SK-N-SH (cell line): ENCODE data around the gene MAMDC4. TPM values are rescaled to one million over a fixed set of nuclear protein-coding genes. Genes with fewer than 3 reads are reported as not detected.

Experiments
- CTCF ChIA-PET: fragments of 300-600, 350-600 bp; formaldehyde crosslinking; extraction: SDS; loops from one replicate; lab custom pipeline; 2021; lab: Yijun Ruan, JAX
- POLR2A ChIA-PET: fragments of 350-600 bp; sonication (Branson Sonifier 250); formaldehyde crosslinking; extraction: SDS; loops from one replicate; lab custom pipeline; 2020; ENCODE audit warnings: antibody characterized with exemption, inconsistent platforms; lab: Yijun Ruan, JAX
- DNase-seq: peaks from one replicate; pipeline ENCODE4 v3.0.0; 2012
- H2AFZ ChIP-seq: fragments of 200-600 bp; sonication (generic); 2 replicates; pipeline ENCODE4 v1.8.1; 2016; ENCODE audit warnings: antibody characterized with exemption, mild to moderate bottlenecking, low read depth
- H3F3A ChIP-seq: fragments of 200-600 bp; sonication (generic); replicated peaks from 2 replicates; pipeline ENCODE3; 2016; ENCODE audit warnings: antibody characterized with exemption, mild to moderate bottlenecking; ENCODE audit not compliant: insufficient read depth
- H3K27ac ChIP-seq, 2 experiments: fragments of 200-500 bp in 1 of 2; fragments of 200-600 bp in 1 of 2; sonication (Bioruptor generic) in 1 of 2; sonication (generic), shearing (Covaris generic) in 1 of 2; 2 replicates each; pipeline versions ENCODE4 v1.5.1 to v1.6.1; 2014 to 2016; ENCODE audit warnings: low read depth in 2 of 2, inconsistent platforms in 1 of 2, low read length in 1 of 2, mild to moderate bottlenecking in 1 of 2, mixed read lengths in 1 of 2
- H3K27me3 ChIP-seq: fragments of 200-600 bp; sonication (generic), shearing (Covaris generic); 2 replicates; pipeline ENCODE4 v1.6.1; 2016; ENCODE audit warnings: mixed run types; ENCODE audit not compliant: insufficient read depth
- H3K36me3 ChIP-seq, 2 experiments: fragments of 200-500 bp in 1 of 2; fragments of 200-600 bp in 1 of 2; sonication (Bioruptor generic) in 1 of 2; sonication (generic) in 1 of 2; replicated peaks in 1 of 2; 2 replicates each; pipeline versions ENCODE3 to v1.5.1; 2014 to 2016; ENCODE audit warnings: low read length in 1 of 2, mild to moderate bottlenecking in 1 of 2; ENCODE audit not compliant: insufficient read depth in 2 of 2, control insufficient read depth in 1 of 2
- H3K4me1 ChIP-seq, 2 experiments: fragments of 200-500 bp in 1 of 2; fragments of 200-600 bp in 1 of 2; sonication (Bioruptor generic) in 1 of 2; sonication (generic), shearing (Covaris generic) in 1 of 2; 2 replicates each; pipeline versions ENCODE4 v1.5.1 to v1.6.1; 2014 to 2016; ENCODE audit warnings: low read depth in 1 of 2, low read length in 1 of 2, mixed run types in 1 of 2; ENCODE audit not compliant: insufficient read depth in 2 of 2, control insufficient read depth in 1 of 2
- H3K4me2 ChIP-seq: fragments of 200-600 bp; sonication (generic), shearing (Covaris generic); 2 replicates; pipeline ENCODE4 v1.6.1; 2017; ENCODE audit warnings: mixed run types
- H3K4me3 ChIP-seq, 2 experiments: fragments of 200-500 bp in 1 of 2; fragments of 200-600 bp in 1 of 2; sonication (Bioruptor generic) in 1 of 2; sonication (generic), shearing (Covaris generic) in 1 of 2; 2 replicates each; pipeline versions ENCODE4 v1.5.1 to v1.8.1; 2014 to 2016; ENCODE audit warnings: low read depth in 2 of 2, inconsistent platforms in 1 of 2, low read length in 1 of 2, mild to moderate bottlenecking in 1 of 2, mixed read lengths in 1 of 2, moderate library complexity in 1 of 2
- H3K79me2 ChIP-seq: fragments of 200-600 bp; sonication (generic); 2 replicates; pipeline ENCODE4 v1.8.1; 2017; ENCODE audit warnings: mild to moderate bottlenecking; ENCODE audit not compliant: insufficient read depth
- H3K9ac ChIP-seq: fragments of 200-600 bp; sonication (generic); 2 replicates; pipeline ENCODE4 v1.6.1; 2017; ENCODE audit warnings: mixed run types
- H3K9me2 ChIP-seq: fragments of 200-600 bp; sonication (generic); 2 replicates; pipeline ENCODE4 v1.6.1; 2017; ENCODE audit warnings: mixed run types
- H3K9me3 ChIP-seq: fragments of 200-600 bp; sonication (generic); 2 replicates; pipeline ENCODE4 v1.6.1; 2017; ENCODE audit warnings: mixed run types, mild to moderate bottlenecking, moderate library complexity
- H4K20me1 ChIP-seq: fragments of 200-600 bp; sonication (generic); 2 replicates; pipeline ENCODE4 v1.6.1; 2017; ENCODE audit warnings: mild to moderate bottlenecking, mixed run types; ENCODE audit not compliant: insufficient read depth
- EZH2phosphoT487 ChIP-seq: fragments of 200-600 bp; sonication (generic); IDR thresholded peaks from 2 replicates; pipeline ENCODE4 v1.6.1; 2017; ENCODE audit warnings: low read depth, mixed run types, mild to moderate bottlenecking, antibody characterized with exemption, moderate library complexity, borderline replicate concordance
- GABPA ChIP-seq: IDR thresholded peaks from 2 replicates; pipeline ENCODE4 v1.4.0; 2012; ENCODE audit warnings: low read depth, mild to moderate bottlenecking
- MAX ChIP-seq: IDR thresholded peaks from 2 replicates; pipeline ENCODE4 v1.4.0; 2012; ENCODE audit warnings: low read depth
- NFIC ChIP-seq: IDR thresholded peaks from 2 replicates; pipeline ENCODE4 v1.4.0; 2012; ENCODE audit warnings: borderline replicate concordance
- NRF1 ChIP-seq: IDR thresholded peaks from 2 replicates; pipeline ENCODE4 v1.6.1; 2012; ENCODE audit warnings: low read depth, mild to moderate bottlenecking, low read length
- PBX3 ChIP-seq: IDR thresholded peaks from 2 replicates; pipeline ENCODE4; 2012
- RCOR1 ChIP-seq: fragments of 150-350 bp; IDR thresholded peaks from 2 replicates; pipeline ENCODE4 v1.6.1; 2017; ENCODE audit warnings: antibody characterized with exemption, low read length
- RXRA ChIP-seq: IDR thresholded peaks from 2 replicates; pipeline ENCODE4 v1.4.0; 2012; ENCODE audit warnings: low read depth, mild to moderate bottlenecking, borderline replicate concordance
- SMC3 ChIP-seq: IDR thresholded peaks from 2 replicates; pipeline ENCODE4 v1.6.1; 2012; ENCODE audit warnings: low read depth, low read length, improper control_type of control experiment
- TAF1 ChIP-seq: IDR thresholded peaks from 2 replicates; pipeline ENCODE4 v1.6.1; 2012; ENCODE audit warnings: low read depth, mild to moderate bottlenecking, low read length, moderate library complexity, borderline replicate concordance
- TCF12 ChIP-seq: IDR thresholded peaks from 2 replicates; pipeline ENCODE4 v1.4.0; 2012
- USF1 ChIP-seq: IDR thresholded peaks from 2 replicates; pipeline ENCODE4 v1.4.0; 2012; ENCODE audit warnings: low read depth, borderline replicate concordance
- WGBS: methylation state at CpG from one replicate; pipeline ENCODE4 v1.1.6; 2017; ENCODE audit warnings: low lambda C conversion rate; 5-methylcytosine and 5-hydroxymethylcytosine counted together
- polyA plus RNA-seq, 3 experiments: library from polyadenylated mRNA; depleted of rRNA; stranded (reverse); fragments of >200 nt; gene quantifications; 2 replicates each; pipeline ENCODE4 v1.2.3, GENCODE V29; 2012

MAMDC4 gene
- polyA plus RNA-seq, 1 of the 3 experiments (the other 2 are of a cell fraction) = 4.2 TPM

- no peak overlapping the region for H3K4me3 ChIP-seq
- H4K20me1 ChIP-seq = no peaks in the 10 kb centered on the region
- CTCF ChIA-PET = interaction anchor here (1.1 kb wide), 1 partner anchor 14 kb away, joined by 7 read pairs; no protein-coding TSS in a partner anchor
- TF ChIP-seq TCF12 = no peak
- no peak for TF ChIP-seq RXRA
- TF ChIP-seq NRF1 = no peak
- no peak for TF ChIP-seq TAF1
- TF ChIP-seq USF1 = no peak
- TF ChIP-seq EZH2phosphoT487 = no peak
- no peak for TF ChIP-seq PBX3
- peaks cover 7 to 30% of the 10 kb centered on the region in 2 experiments for H3K36me3 ChIP-seq
- DNase-seq = no peak
- peaks cover 4% of the 10 kb centered on the region; the same call in 1 of the 2 replicates for H3K79me2 ChIP-seq
- H3K9me2 ChIP-seq = no peaks in the 10 kb centered on the region
- peaks cover 0 to 13% of the 10 kb centered on the region in 2 experiments; a peak in 3 of 4 replicates for H3K4me1 ChIP-seq
- no peak overlapping the region for H3K9ac ChIP-seq
- no peaks in the 10 kb centered on the region for H3F3A ChIP-seq
- no peak overlapping the region for H2AFZ ChIP-seq
- no peak overlapping the region for H3K4me2 ChIP-seq
- WGBS = 91% methylated on average over 10 of the region's 15 CpGs
- no peaks in the 10 kb centered on the region for H3K27me3 ChIP-seq
- peak overlapping the region in 1 of 2 experiments; percentile 39; a peak in 1 of 4 replicates for H3K27ac ChIP-seq
- no peaks in the 10 kb centered on the region for H3K9me3 ChIP-seq
- POLR2A ChIA-PET = interaction anchor here (1.2 kb wide), 1 partner anchor 18 kb away, joined by 3 read pairs; no protein-coding TSS in a partner anchor
These were observed 6.3 kb downstream of the MAMDC4 start for GRCh38 chr9:136858452-136858843.

- Histone ChIP-seq H3K27me3 (no peaks in the 10 kb centered on the region), H2AFZ (no peak overlapping the region), H3F3A (no peaks in the 10 kb centered on the region), H3K4me3 (no peak overlapping the region), H3K9ac (no peak overlapping the region), H3K9me3 (no peaks in the 10 kb centered on the region), H3K36me3 (peaks cover 13 to 37% of the 10 kb centered on the region in 2 experiments), H3K79me2 (peaks cover 10% of the 10 kb centered on the region), H3K4me2 (no peak overlapping the region; the same call in 1 of the 2 replicates), H3K9me2 (no peaks in the 10 kb centered on the region), H3K4me1 (peaks cover 0 to 13% of the 10 kb centered on the region in 2 experiments; a peak in 3 of 4 replicates), H4K20me1 (no peaks in the 10 kb centered on the region), H3K27ac (peak overlapping the region; percentile 24 to 47; a peak in 2 of 4 replicates)
- ChIA-PET POLR2A (interaction anchor here (1.1 to 1.2 kb wide), 2 partner anchors 8 to 18 kb away, joined by 3 read pairs; no protein-coding TSS in a partner anchor), CTCF (interaction anchor here (0.9 to 2.1 kb wide), 7 partner anchors 8 to 176 kb away, joined by 3 to 7 read pairs (median 5); partner anchors contain the start of gene AJM1)
- TF ChIP-seq MAX (peak; percentile 18; the same call in 1 of the 2 replicates), GABPA (no peak), RCOR1 (no peak), SMC3 (no peak), NFIC (peak; percentile 75)
- DNase-seq = no peak
- 35% methylated on average over 4 of the region's 20 CpGs for WGBS
These were observed 7.0 kb downstream of the MAMDC4 start for GRCh38 chr9:136858844-136859757.
